ENCODE data around the gene GRAMD1A.
"Not testable (repeated sequence)": the region's sequence is repeated elsewhere in the genome, so short reads cannot be mapped to it uniquely, and the experiment has no call there.

Gene GRAMD1A

GRCh38 chr19:34989298-34989697, 10.8 kb upstream of the GRAMD1A start:
- no peak for DNase-seq (ENCODE audit: extremely low spot score)
- POLR2A ChIA-PET, result interaction anchor here (0.5 to 1.6 kb wide), 5 partner anchors 8 to 185 kb away, joined by 3 to 6 read pairs (median 5); partner anchors contain the start of gene GRAMD1A
- CTCF ChIA-PET, result interaction anchor here (1.0 to 1.6 kb wide), 5 partner anchors 9 to 55 kb away, joined by 3 to 5 read pairs (median 4); no protein-coding TSS in a partner anchor
- TF ChIP-seq CTCF (IDR thresholded peaks at IDR 0.05; ENCODE audit: control extremely low read depth, extremely low read depth, low read depth, missing control alignments), result no peak

- CTCF ChIA-PET, result interaction anchor here (1.1 to 1.3 kb wide), 2 partner anchors 17 kb away, joined by 3 to 4 read pairs; no protein-coding TSS in a partner anchor
- no peak for DNase-seq (ENCODE audit: extremely low spot score)
- POLR2A ChIA-PET, result interaction anchor here (1.6 kb wide), 1 partner anchor 9 kb away, joined by 5 read pairs; the partner anchor contains the start of gene GRAMD1A
- TF ChIP-seq CTCF (IDR thresholded peaks at IDR 0.05; ENCODE audit: control extremely low read depth, extremely low read depth, low read depth, missing control alignments), result no peak
Observed at GRCh38 chr19:34990578-34991192, 9.4 kb upstream of the GRAMD1A start.

GRCh38 chr19:34991542-34992333, 8.4 kb upstream of the GRAMD1A start:
- no peak for TF ChIP-seq CTCF (IDR thresholded peaks at IDR 0.05; ENCODE audit: control extremely low read depth, extremely low read depth, low read depth, missing control alignments)
- POLR2A ChIA-PET, result no interaction called here
- CTCF ChIA-PET, result interaction anchor here (0.7 to 1.1 kb wide), 2 partner anchors 18 to 20 kb away, joined by 3 read pairs; no protein-coding TSS in a partner anchor
- no peak for DNase-seq (ENCODE audit: extremely low spot score)

- CTCF ChIA-PET, result interaction anchor here (0.7 kb wide), 1 partner anchor 19 kb away, joined by 3 read pairs; no protein-coding TSS in a partner anchor
- POLR2A ChIA-PET; DNase-seq (ENCODE audit: extremely low spot score): not testable (repeated sequence)
Observed at GRCh38 chr19:34992582-34992981, 7.5 kb upstream of the GRAMD1A start.

- POLR2A ChIA-PET, result no interaction called here
- TF ChIP-seq CTCF (IDR thresholded peaks at IDR 0.05; ENCODE audit: control extremely low read depth, extremely low read depth, low read depth, missing control alignments), result no peak
- DNase-seq (ENCODE audit: extremely low spot score), result no peak
- CTCF ChIA-PET, result no interaction called here
Observed at GRCh38 chr19:34994286-34994642, 5.9 kb upstream of the GRAMD1A start.

GRCh38 chr19:34994643-34995541, 5.2 kb upstream of the GRAMD1A start:
- DNase-seq (ENCODE audit: extremely low spot score), result no peak
- CTCF ChIA-PET, result interaction anchor here (1.1 to 1.7 kb wide), 6 partner anchors 12 to 132 kb away, joined by 3 to 6 read pairs (median 4); no protein-coding TSS in a partner anchor
- TF ChIP-seq CTCF (IDR thresholded peaks at IDR 0.05; ENCODE audit: control extremely low read depth, extremely low read depth, low read depth, missing control alignments), result no peak
- POLR2A ChIA-PET, result interaction anchor here (0.6 kb wide), 1 partner anchor 1219 kb away, joined by 10 read pairs; the partner anchor contains the start of gene ZNF565
